ENCODE data around the gene BCAS3.
"Not testable (repeated sequence)": the region's sequence is repeated elsewhere in the genome, so short reads cannot be mapped to it uniquely, and the experiment has no call there.

The BCAS3 gene

DNA sequence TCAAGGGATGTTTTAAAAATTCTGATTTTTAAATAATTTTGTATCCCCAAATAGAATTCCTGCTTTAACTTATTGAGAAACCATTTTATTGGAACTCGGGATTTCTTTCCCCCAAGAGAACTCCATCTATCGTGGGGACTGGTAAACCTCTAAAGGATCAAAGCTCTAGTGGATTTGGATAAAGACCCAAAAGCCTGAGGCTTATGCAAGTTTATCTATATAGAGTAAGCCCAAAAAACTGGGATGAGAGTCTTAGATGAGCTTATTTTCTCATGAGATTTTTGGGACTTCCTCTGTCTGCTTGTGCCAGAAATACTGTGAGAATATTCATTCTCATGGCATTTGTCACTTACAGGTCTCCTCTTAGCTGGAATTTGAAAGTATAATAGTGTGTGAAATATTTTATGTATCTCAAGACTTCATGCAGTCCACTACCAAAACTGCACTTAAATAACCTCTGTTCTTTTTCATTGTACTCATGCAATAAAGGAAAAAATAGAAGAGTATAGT, 333.1 kb downstream of the BCAS3 start:
- Histone ChIP-seq H3K9me3 (ENCODE audit: low read length) (no peaks in the 10 kb centered on the region), H3K27ac (ENCODE audit: low read depth, low read length) (no peak overlapping the region)

DNA sequence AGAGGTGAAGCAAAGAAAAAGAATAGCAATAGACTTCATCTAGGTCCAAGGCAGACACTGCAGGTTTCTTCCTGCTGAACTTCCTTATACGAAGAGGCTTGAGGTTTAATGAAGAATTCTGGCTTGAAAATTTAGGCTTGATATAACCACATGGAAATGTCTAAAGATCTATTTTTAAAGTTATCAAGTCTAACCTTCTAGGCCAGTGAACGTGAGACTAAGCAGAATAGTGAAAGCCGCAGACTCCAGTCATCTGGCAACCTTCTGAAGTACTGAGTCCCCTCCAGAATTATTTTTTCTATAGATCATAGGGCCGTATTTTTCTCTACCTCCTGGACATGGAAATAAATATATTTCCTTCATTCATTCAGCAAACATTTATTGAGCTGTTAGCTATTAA, 333.6 kb downstream of the BCAS3 start:
- H3K36me3 ChIP-seq (ENCODE audit: insufficient read depth, low read length), result no peaks in the 10 kb centered on the region
- no peak overlapping the region for H3K27ac ChIP-seq (ENCODE audit: low read depth, low read length)
- no peak overlapping the region for H3K9ac ChIP-seq (ENCODE audit: low read length)
- H3K9me3 ChIP-seq (ENCODE audit: low read length), result no peaks in the 10 kb centered on the region
- no peak overlapping the region for H3K4me3 ChIP-seq (ENCODE audit: low read depth in 1 of 2, low read length in 2 of 2)
- H3K27me3 ChIP-seq (ENCODE audit: control insufficient read depth in 1 of 2, insufficient read depth in 2 of 2, low read length in 2 of 2), result no peaks in the 10 kb centered on the region
- H3K4me1 ChIP-seq (ENCODE audit: insufficient read depth, low read length), result no peaks in the 10 kb centered on the region

More for the DNA sequence above, 333.1 kb downstream of the BCAS3 start:
- no peaks in the 10 kb centered on the region for H3K36me3 ChIP-seq (ENCODE audit: insufficient read depth, low read length)
- H3K4me1 ChIP-seq (ENCODE audit: insufficient read depth, low read length), result no peaks in the 10 kb centered on the region
- no peak overlapping the region for H3K9ac ChIP-seq (ENCODE audit: low read length)
- H3K4me3 ChIP-seq (ENCODE audit: low read depth in 1 of 2, low read length in 2 of 2), result no peak overlapping the region
- no peaks in the 10 kb centered on the region for H3K27me3 ChIP-seq (ENCODE audit: control insufficient read depth in 1 of 2, insufficient read depth in 2 of 2, low read length in 2 of 2)

DNA sequence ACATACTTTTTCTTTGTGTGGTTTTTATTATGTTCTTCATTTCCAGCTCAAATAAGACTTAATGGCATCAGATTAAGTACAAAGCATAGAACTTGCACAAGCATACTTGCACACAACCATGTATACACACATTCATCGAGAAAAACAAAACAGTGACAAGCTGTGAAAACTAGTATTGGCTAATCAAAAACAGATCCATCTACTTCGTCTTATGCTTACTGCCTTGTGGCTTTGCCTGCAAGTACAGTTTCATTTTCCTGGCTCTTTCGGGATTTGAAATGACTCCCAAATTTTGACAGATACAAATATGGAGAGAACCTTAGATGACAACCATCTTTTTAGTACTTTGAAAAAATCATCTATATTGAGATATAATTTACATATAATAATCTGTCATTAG, 338.3 kb downstream of the BCAS3 start:
- Histone ChIP-seq H3K27me3 (ENCODE audit: control insufficient read depth in 1 of 2, insufficient read depth in 2 of 2, low read length in 2 of 2) (no peaks in the 10 kb centered on the region), H3K36me3 (ENCODE audit: insufficient read depth, low read length) (no peaks in the 10 kb centered on the region), H3K4me3 (ENCODE audit: low read depth in 1 of 2, low read length in 2 of 2) (no peak overlapping the region), H3K4me1 (ENCODE audit: insufficient read depth, low read length) (no peaks in the 10 kb centered on the region), H3K9me3 (ENCODE audit: low read length) (no peaks in the 10 kb centered on the region), H3K27ac (ENCODE audit: low read depth, low read length) (no peak overlapping the region), H3K9ac (ENCODE audit: low read length) (no peak overlapping the region)

DNA sequence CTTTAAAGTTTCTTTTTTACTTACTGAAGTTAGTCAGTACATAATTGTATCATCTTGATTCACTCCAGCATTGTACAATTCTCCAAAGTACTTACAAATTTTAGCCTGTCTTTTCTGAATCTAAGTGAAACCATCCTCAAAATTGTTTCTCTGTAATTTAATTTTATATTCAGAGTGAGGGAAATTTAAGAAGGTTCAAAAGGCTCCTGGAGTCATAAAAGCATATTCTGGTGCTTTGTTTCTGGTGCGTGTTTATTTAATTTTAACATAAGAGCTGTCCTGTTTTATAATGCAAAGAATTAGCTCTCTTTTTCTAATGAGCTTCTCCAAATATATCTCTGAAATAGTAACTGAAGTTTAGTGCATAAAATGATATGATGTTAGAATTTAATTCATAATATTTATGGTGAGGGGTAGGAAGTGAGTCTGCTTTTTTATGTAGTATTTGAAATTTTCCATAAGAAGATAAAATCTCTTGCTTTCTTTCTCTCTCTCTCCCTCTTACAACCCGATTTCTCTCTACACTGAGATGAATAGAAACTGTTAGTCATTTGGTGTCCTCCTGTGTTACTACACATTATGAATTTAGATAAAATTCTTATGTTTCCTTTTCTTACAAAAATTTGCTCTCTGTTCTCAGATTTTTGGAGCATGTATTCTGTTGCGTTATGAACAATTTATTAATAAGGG, 339.8 kb downstream of the BCAS3 start:
- Histone ChIP-seq H3K4me3 (ENCODE audit: low read depth in 1 of 2, low read length in 2 of 2) (no peak overlapping the region), H3K27me3 (ENCODE audit: control insufficient read depth in 1 of 2, insufficient read depth in 2 of 2, low read length in 2 of 2) (no peaks in the 10 kb centered on the region), H3K9ac (ENCODE audit: low read length) (no peak overlapping the region), H3K27ac (ENCODE audit: low read depth, low read length) (no peak overlapping the region), H3K36me3 (ENCODE audit: insufficient read depth, low read length) (no peaks in the 10 kb centered on the region), H3K4me1 (ENCODE audit: insufficient read depth, low read length) (no peaks in the 10 kb centered on the region), H3K9me3 (ENCODE audit: low read length) (no peaks in the 10 kb centered on the region)

DNA sequence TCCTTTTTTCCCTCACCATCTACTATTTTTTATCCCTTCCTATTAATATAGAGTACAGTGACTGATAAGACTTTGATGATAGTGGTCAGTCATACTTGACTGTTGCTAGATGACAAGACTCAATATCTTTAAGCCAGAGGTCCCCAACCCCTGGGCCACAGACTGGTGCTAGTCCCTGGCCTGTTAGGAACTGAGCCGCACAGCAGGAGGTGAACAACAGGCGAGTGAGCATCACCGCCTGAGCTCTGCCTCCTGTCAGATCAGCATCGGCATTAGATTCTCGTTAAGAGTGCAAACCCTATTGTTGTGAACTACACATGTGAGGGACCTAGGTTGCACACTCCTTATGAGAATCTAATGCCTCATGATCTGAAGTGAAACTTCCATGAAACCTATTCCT, 341.3 kb downstream of the BCAS3 start:
- H3K9ac ChIP-seq (ENCODE audit: low read length), result no peak overlapping the region
- no peaks in the 10 kb centered on the region for H3K4me1 ChIP-seq (ENCODE audit: insufficient read depth, low read length)
- H3K4me3 ChIP-seq (ENCODE audit: low read depth in 1 of 2, low read length in 2 of 2), result no peak overlapping the region
- H3K36me3 ChIP-seq (ENCODE audit: insufficient read depth, low read length), result no peaks in the 10 kb centered on the region
- no peaks in the 10 kb centered on the region for H3K27me3 ChIP-seq (ENCODE audit: control insufficient read depth in 1 of 2, insufficient read depth in 2 of 2, low read length in 2 of 2)
- no peaks in the 10 kb centered on the region for H3K9me3 ChIP-seq (ENCODE audit: low read length)
- no peak overlapping the region for H3K27ac ChIP-seq (ENCODE audit: low read depth, low read length)

DNA sequence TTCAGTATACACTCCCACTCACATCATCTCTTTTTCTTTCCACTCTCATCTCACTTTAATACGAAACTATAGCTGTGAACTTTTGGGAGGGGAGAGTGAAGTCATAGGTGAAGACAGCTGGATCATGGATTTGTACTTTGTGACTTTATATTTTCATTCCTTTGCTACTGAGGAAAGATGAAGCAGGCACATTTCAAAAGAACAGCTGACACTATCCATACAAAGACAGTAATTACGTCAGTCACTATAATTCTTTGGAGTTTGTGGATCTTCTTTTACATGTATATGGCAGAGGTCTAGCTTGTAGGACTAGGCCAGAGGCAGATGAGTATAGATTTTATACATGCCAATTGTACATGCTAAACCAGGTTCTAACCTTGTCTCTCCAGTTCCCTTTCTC, 346.3 kb downstream of the BCAS3 start:
- no peaks in the 10 kb centered on the region for H3K9me3 ChIP-seq (ENCODE audit: low read length)
- no peak overlapping the region for H3K4me3 ChIP-seq (ENCODE audit: low read depth in 1 of 2, low read length in 2 of 2)
- H3K4me1 ChIP-seq (ENCODE audit: insufficient read depth, low read length), result no peaks in the 10 kb centered on the region
- no peak overlapping the region for H3K9ac ChIP-seq (ENCODE audit: low read length)
- H3K27ac ChIP-seq (ENCODE audit: low read depth, low read length), result no peak overlapping the region
- H3K36me3 ChIP-seq (ENCODE audit: insufficient read depth, low read length), result no peaks in the 10 kb centered on the region
- H3K27me3 ChIP-seq (ENCODE audit: control insufficient read depth in 1 of 2, insufficient read depth in 2 of 2, low read length in 2 of 2), result no peaks in the 10 kb centered on the region

DNA sequence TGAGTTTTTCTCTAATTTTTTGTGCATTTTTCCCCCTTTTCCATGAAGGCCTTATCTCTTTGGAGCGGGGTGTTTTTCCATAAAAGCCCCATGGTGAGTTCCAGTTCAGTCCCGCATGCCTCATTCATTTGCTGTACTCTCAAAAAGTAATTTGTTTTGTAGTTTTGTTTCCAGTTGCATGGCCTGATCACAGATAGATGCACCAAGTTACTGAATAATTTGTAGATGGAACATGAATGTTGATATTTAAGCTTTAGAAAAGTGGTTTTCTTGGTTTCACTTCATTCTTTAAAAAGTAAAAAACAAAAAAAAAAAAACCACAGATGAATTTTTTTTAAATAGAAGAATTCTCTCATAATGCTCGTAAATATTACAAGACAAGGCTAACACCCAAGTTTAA, 349.2 kb downstream of the BCAS3 start:
- H3K4me3 ChIP-seq (ENCODE audit: low read depth in 1 of 2, low read length in 2 of 2), result no peak overlapping the region

DNA sequence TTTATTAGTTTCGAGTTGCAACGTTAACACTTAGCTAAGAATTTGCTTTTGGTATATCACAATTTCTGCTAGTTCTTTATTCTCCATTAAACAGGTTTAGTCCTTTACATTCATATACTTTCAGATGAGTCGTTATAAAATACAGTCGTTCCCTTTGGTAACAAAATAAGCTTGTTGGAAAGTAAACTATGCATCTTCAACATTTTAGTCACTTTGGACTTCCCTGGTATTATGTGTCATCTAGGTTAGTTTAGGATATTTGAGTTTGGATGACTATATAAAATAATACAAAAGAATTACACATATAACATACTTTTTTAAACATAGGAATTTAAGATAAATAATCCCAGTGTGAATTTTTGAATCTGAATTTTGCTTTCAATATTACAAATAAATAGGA, 351.5 kb downstream of the BCAS3 start:
- no peaks in the 10 kb centered on the region for H3K9me3 ChIP-seq (ENCODE audit: low read length)
- no peak overlapping the region for H3K9ac ChIP-seq (ENCODE audit: low read length)
- H3K4me3 ChIP-seq (ENCODE audit: low read depth in 1 of 2, low read length in 2 of 2), result no peak overlapping the region
- no peaks in the 10 kb centered on the region for H3K27me3 ChIP-seq (ENCODE audit: control insufficient read depth in 1 of 2, insufficient read depth in 2 of 2, low read length in 2 of 2)
- H3K4me1 ChIP-seq (ENCODE audit: insufficient read depth, low read length), result no peaks in the 10 kb centered on the region
- H3K27ac ChIP-seq (ENCODE audit: low read depth, low read length), result no peak overlapping the region
- no peaks in the 10 kb centered on the region for H3K36me3 ChIP-seq (ENCODE audit: insufficient read depth, low read length)

More for the DNA sequence above, 349.2 kb downstream of the BCAS3 start:
- Histone ChIP-seq H3K9ac (ENCODE audit: low read length) (no peak overlapping the region), H3K4me1 (ENCODE audit: insufficient read depth, low read length) (no peaks in the 10 kb centered on the region), H3K27me3 (ENCODE audit: control insufficient read depth in 1 of 2, insufficient read depth in 2 of 2, low read length in 2 of 2) (no peaks in the 10 kb centered on the region), H3K36me3 (ENCODE audit: insufficient read depth, low read length) (no peaks in the 10 kb centered on the region), H3K27ac (ENCODE audit: low read depth, low read length) (no peak overlapping the region), H3K9me3 (ENCODE audit: low read length) (no peaks in the 10 kb centered on the region)

DNA sequence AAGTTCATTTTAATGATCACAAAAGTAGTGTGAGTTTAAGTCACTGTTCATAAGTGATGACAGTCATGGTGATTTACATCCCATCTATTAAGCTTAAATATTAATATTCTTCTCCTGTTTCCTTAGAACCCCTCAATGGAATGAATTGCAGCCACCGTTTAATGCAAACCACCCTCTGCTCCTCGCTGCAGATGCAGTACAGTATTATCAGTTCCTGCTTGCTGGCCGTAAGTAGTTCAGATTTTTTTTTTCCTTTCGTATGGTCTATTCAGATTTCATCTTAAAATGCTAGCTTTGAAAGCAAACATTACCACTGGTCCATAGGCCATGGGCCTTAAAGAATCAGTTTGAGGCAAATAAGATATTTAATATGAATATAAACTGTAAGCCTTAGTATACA, 363.0 kb downstream of the BCAS3 start:
- no peaks in the 10 kb centered on the region for H3K9me3 ChIP-seq (ENCODE audit: low read length)
- H3K27me3 ChIP-seq (ENCODE audit: control insufficient read depth in 1 of 2, insufficient read depth in 2 of 2, low read length in 2 of 2), result no peaks in the 10 kb centered on the region
- no peak overlapping the region for H3K27ac ChIP-seq (ENCODE audit: low read depth, low read length)
- no peak overlapping the region for H3K4me3 ChIP-seq (ENCODE audit: low read depth in 1 of 2, low read length in 2 of 2)
- no peak overlapping the region for H3K9ac ChIP-seq (ENCODE audit: low read length)
- peaks cover 8% of the 10 kb centered on the region for H3K36me3 ChIP-seq (ENCODE audit: insufficient read depth, low read length)
- H3K4me1 ChIP-seq (ENCODE audit: insufficient read depth, low read length), result no peaks in the 10 kb centered on the region

DNA sequence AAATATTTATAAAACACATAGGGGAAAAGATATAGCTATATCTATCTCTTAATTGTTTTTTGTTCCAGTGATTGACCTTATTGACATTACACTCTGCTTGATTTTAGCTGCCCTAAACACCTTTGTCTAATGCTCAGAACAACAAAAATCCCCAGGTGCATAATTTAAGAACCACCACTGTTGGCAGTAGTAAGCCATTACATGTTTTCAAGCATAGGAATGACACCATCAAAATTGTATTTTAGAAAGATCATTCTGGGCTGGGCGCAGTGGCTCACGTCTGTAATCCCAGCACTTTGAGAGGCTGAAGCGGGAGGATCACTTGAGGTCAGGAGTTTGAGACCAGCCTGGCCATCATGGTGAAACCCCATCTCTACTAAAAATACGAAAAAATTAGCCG, 364.7 kb downstream of the BCAS3 start:
- not testable (repeated sequence) for H3K27me3 ChIP-seq (ENCODE audit: control insufficient read depth in 1 of 2, insufficient read depth in 2 of 2, low read length in 2 of 2); H3K9me3 ChIP-seq (ENCODE audit: low read length); H3K27ac ChIP-seq (ENCODE audit: low read depth, low read length); H3K4me3 ChIP-seq (ENCODE audit: low read depth in 1 of 2, low read length in 2 of 2); H3K36me3 ChIP-seq (ENCODE audit: insufficient read depth, low read length); H3K4me1 ChIP-seq (ENCODE audit: insufficient read depth, low read length); H3K9ac ChIP-seq (ENCODE audit: low read length)

DNA sequence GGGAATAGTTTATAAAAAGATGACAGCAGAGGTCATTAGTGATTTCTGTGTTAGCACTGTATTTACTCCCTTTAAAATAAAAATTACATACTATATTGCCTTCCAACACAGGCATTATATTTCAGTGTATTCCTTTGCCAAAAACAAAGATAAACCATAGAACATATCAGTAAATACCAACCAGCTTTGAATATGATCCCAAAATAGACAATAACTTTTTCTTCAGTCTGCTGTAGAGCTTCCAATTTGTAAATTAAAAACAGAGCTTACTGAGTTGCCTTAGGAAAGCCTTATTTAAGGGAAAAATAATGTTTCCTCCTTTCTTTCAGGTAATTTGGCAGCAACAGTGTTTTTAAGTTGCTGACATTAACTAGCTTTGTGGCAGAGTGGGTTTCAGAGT, 369.9 kb downstream of the BCAS3 start:
- H3K27ac ChIP-seq (ENCODE audit: low read depth, low read length), result no peak overlapping the region
- H3K27me3 ChIP-seq (ENCODE audit: control insufficient read depth in 1 of 2, insufficient read depth in 2 of 2, low read length in 2 of 2), result no peaks in the 10 kb centered on the region
- H3K36me3 ChIP-seq (ENCODE audit: insufficient read depth, low read length), result no peaks in the 10 kb centered on the region
- no peaks in the 10 kb centered on the region for H3K4me1 ChIP-seq (ENCODE audit: insufficient read depth, low read length)
- H3K9ac ChIP-seq (ENCODE audit: low read length), result no peak overlapping the region
- no peaks in the 10 kb centered on the region for H3K9me3 ChIP-seq (ENCODE audit: low read length)
- H3K4me3 ChIP-seq (ENCODE audit: low read depth in 1 of 2, low read length in 2 of 2), result no peak overlapping the region

DNA sequence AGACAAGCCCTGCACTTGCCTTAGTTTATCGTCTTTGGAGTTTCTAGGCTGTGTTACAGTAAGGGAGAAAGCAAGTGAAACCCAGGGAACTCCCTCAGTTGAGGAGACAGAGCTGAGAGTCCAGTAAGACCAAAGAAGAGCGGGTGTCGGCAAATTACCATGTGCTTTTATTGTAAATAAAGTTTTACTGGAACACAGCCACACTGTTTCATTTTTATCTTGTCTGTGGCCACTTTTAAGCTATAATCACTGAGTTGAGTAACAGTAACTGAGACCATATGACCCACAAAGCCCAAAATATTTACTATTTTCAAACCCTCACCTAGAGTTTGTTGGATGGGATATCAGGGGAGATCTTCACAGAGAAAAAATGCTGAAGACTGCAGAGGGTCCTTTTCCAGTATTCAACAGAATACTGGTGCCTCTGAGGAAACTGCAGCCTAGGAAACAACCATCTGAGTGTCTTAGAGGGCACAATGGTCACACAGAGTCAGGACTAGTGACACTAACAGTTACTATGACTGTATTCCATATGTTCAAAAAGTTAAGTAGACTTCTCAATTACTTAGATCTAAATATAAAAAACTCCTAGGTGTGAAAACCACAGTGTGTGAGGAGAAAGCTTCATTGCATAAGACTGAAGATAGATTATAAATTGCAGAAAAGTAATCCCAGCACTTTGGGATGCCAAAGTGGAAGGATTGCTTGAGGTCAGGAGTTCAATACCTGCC, 370.9 kb downstream of the BCAS3 start:
- no peaks in the 10 kb centered on the region for H3K4me1 ChIP-seq (ENCODE audit: insufficient read depth, low read length)
- no peak overlapping the region for H3K4me3 ChIP-seq (ENCODE audit: low read depth in 1 of 2, low read length in 2 of 2)
- no peak overlapping the region for H3K27ac ChIP-seq (ENCODE audit: low read depth, low read length)
- H3K27me3 ChIP-seq (ENCODE audit: control insufficient read depth in 1 of 2, insufficient read depth in 2 of 2, low read length in 2 of 2), result no peaks in the 10 kb centered on the region
- H3K36me3 ChIP-seq (ENCODE audit: insufficient read depth, low read length), result no peaks in the 10 kb centered on the region
- H3K9me3 ChIP-seq (ENCODE audit: low read length), result no peaks in the 10 kb centered on the region
- H3K9ac ChIP-seq (ENCODE audit: low read length), result no peak overlapping the region
